GM18526 (cell line): ENCODE data around the gene RNF152.

Experiments
- POLR2A ChIP-seq: IDR thresholded peaks from 3 replicates; pipeline ENCODE4 v1.6.1; 2011; ENCODE audit not compliant: insufficient read length; ENCODE audit errors: extremely low read depth

RNF152 gene

DNA sequence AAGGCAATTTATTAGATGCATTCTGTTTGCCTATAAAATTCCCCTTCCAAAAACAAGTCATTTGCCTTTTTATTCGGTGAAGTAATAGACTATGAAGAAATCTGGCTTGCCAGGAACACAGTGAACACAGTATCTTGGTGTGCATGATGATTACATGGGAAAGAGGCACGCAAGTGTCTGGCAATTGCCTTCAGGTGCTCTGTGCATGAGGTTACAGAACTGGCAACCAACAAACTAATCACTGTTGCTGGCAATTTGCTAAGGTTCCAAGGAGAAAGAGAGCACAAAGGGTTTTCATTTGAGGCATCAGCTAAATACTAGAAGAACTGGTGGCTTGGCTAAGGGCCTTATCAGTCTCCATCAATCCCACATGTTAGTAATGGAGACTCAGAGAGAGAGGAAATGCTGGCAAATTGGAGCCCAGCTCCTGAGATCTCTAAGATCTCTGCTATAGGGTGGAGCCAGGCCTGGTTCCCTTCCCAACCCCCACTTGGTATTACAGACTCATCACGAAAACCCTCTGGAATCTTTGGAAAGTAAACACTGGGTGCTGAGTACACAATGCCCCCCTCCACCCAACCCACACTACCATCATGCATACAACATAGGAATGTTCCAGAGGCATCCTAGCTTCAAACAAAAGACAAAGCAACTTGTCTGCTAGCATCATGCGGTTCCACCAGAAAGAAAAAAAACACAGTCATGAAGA, 10.4 kb downstream of the RNF152 start:
- no peak for TF ChIP-seq POLR2A

DNA sequence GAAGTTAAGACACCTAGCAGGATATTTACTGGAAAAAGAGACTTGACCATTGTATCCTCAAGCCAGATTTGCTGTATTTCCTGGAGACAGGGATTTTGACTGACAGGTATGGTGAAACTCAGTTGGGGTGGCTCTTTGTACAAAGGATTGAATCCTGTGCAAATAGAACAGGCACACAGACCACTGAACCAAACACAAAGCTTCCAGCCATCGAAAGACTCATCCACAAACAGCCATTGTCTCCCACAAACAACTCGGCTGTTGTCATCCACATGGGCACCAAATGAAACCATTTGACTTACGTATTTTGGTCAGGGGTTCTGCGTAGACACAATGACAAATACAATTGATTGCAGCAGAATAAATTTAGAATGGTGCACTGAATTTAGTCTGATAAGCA, 15.9 kb downstream of the RNF152 start:
- TF ChIP-seq POLR2A = no peak

DNA sequence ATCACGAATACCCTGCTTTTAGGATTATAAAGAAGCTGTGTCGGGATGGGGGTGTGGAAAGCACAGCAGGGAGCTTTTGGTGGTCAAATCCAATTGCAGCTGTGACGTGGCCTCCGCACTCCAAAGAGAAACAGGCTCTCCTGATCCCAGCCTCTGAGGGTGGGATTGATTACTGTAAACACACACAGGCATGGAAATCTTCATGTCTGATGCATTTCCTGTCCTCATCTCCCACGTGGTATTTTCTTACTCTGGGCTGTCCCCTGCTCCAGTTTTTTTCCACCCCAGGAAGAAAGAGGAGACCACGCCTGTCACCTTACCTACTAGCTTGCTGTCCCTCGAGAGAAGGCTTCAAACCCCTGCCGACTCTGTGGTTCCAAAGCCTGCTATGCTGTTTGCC, 22.7 kb downstream of the RNF152 start:
- no peak for TF ChIP-seq POLR2A

DNA sequence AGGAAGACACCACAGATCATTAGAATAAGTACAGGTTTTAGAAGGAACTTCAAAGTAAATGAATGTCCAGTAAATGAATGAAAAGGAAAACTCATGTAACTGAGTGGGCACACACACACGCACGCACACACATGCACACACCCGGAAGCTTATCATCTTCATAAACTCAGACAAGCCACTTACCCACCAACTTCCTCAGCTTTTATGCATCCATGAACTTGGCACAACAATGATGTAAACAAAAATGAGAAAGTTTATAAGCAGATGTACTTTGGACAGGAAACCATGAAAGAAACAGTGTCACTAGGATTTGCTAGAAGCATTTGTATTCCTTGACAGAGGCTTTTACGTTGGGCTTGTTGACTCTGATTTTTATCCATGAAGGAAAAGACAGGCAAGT, 23.2 kb downstream of the RNF152 start:
- TF ChIP-seq POLR2A = no peak

DNA sequence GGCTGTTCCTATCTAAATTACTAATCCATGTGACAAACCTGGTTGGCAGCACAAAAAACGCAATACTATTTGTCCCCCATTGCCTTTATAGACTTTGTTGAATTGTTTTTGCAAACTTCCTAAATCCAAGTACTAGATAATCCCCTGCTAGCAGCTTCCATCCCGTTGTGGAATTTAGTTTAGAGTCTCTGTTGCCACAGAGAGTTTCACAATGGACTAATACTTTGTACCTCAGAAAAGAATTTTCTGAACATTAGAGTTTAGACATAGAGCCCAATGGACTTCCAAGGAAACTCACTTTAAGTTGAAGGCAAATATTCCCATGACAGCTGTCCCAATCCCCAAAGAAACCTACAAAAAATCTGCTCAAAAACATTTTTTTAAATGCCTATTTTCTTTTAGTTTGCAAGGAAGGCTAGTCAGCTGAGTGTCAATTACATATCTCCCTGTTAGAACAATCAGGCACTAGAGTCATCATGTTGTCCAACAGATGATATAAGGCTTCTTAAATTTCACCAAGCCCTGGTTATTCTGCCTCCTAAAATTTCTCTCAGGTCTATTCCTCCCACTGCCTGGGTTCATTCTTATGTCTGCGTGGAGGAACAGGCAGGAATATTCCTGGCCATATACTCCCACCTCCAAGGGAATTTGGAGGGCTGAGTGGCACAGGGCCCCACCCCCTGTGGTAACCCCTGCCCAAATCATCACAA, 27.2 kb downstream of the RNF152 start:
- no peak for TF ChIP-seq POLR2A

DNA sequence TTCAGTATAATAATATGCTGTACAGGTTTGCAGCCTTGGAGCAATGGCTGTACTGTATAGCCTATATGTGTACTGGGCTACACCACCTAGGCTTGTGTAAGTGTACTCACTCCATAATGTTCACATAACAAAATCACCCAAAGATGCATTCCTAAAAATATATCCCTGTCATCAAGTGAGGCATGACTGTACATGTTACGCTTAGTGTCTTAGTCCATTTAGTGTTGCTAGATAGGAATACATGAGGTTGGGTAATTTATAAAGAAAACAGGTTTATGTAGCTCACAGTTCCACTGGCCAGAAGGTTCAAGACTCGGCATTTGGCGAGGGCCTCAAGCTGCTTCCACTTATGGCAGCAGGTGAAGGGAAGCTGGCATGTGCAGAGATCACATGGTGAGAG, 31.4 kb downstream of the RNF152 start:
- TF ChIP-seq POLR2A = no peak

DNA sequence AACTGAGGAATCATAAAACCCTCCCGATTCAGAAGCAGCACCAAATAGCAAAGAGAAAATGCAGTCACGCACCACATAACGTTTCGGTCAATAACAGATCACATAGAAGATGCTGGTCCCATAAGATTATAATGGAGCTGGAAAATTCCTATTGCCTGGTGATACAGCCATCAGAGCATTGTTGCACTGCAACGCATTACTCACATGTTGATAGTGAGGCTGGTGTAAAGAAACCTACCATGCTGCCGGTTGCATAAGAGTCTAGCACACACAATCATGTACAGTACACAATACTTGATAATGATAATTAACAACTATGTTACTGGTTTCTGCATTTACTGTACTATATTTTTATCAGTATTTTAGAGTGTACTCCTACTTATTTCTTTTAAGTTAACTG, 32.5 kb downstream of the RNF152 start:
- no peak for TF ChIP-seq POLR2A

DNA sequence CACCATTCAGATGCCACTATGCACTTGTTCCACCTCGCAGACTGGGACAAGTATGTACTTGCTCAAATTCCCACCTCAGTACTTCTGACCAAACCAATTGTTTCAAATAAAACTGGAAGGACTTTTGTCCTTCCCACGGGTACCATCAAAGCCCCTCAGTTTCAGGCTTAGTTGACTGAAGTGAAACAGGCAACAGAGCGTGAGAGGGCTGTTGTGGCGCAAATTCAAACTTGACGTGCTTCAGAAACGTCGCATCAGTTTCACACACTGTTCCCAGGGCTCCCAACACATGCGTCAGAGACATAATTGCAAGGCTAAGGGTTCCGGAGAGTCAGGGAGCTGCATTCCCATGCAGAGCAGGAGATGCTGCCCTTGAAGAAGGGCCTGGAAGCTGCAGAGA, 33.7 kb downstream of the RNF152 start:
- no peak for TF ChIP-seq POLR2A

DNA sequence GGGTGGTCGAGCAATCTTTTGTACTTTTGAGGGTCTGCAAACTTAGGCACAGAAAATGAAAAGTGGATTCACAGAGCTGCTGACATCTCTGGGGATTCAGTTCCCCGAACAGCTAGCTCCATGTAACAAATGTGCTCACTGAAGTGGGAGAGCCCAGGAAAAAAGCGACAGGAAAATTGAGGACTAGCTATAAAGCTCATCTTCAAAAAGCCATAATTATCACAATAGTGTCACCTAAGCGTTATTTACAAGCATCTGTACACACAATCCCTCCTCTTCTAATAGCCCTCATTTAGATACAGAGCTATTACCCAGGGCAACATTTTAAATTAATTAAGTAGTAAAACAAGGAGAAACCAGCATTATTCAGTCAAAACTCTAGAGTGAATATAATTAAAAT, 36.1 kb downstream of the RNF152 start:
- TF ChIP-seq POLR2A = no peak

DNA sequence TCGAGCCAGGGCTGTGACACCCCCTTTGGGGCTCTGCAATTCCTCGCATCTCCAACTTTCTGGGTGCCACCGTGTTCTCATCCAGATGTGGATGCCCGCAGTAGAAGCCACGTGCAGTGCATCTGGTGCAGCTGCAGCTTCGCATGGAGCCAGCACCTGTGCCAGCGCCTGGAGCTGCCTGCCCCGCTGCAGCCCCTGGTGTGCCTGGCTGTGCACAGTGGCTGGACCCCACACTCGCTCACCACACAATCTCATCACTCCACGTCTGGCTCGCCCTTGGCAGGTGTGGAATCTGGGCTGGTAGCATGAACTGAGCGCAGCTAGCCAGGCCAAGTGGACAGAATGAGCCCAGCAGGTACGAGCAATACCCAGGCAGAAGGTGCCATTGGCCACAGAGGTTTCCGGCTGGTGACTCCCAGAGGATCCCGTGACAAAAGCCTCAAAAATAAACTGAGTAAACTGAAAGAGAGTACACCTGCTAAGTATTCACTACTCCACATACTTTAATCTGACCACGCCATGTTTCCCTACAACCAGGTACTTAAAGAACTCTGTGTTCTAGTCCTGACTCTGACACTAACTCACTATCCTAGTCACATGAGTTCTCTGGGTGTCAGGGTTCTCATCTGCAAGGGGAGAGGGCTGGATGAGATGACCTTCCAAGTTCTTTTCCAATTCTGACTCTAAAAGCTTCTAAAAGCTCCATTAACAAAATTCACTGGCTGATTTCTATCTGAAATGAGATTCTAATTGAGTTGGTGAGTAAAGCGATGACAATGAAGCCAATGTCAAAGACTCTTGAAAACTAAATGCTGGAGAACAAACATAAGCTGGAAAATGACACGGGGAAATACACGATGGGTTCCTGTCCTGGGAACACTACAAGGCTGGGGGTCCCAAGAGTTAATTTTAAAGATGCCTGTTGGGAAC, 37.1 kb downstream of the RNF152 start:
- TF ChIP-seq POLR2A = no peak

DNA sequence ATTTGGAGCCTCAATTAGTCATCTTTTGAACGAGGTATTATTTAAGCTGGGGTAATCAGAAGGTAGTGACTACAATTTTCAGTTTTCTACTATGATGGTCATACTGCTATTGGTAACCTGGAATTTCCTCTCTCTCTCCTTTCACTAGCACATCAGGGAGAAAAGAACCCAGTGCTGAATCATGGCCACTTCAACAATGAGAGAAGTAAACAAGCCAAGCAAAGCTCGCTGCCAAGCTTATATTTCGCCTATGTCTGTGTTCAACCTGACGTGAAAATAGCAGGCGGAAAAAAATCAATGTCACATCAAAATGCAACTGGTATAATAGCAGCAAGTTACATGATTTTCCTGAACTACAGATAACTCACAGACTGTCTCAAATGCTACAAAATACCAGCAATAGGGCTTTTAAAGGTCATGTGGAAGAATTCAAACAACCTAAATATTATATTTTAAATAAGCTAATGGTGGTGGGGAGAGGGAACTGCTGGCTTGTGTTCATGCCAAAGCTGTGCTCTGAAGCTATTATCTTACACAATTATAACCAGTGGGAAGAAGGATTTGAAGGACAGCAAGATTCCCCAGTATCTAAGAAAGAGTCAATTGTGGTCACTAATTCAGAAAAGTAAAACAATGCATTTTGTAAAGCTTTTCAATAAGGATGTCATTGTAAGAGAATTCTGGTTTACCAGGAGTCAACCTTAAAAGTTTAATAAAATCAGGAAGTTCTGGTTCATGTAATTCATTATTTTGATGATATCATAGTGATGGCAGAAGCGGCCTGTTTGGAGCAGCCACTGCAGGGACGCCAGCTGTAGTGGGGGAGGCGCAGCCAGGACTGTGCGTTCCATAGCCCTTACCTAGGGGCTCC, 38.0 kb downstream of the RNF152 start:
- no peak for TF ChIP-seq POLR2A

DNA sequence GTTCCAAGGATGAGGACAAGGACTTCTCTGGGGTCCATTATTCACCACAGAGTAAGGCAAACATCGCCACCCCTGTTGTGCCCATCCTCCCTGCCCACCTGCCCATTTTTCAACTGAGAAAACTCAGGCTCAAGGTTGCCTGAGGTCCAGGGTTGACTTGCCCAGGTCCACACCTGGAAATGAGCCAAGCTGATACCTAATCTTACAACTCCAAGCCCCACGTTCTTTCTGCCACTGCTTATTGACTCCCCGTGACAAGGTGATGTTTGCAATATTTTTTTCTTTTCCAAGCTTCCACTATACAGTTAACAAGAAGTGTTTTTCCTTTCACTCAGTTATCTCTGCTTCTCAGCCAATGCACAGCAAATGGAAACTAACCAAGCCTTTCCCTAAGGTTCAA, 39.0 kb downstream of the RNF152 start:
- TF ChIP-seq POLR2A = no peak

DNA sequence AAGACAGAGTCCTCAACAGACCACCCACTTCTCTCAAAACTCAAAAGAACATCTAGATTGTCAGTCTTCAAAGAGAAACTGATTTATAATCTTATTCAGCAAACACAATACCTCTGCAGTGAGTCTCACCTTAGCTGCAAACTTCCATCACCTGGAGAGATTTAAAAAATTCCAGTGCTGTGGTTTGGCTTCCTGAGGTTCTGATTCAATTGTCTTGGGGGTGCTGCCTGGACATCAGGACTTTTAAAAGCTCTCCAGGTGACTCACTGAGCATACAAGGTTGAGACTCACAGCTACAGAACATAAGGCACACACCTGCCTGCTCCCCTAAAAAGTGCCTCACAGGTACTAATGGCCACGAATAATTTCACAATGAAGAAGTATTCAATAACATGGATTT, 40.3 kb downstream of the RNF152 start:
- no peak for TF ChIP-seq POLR2A

DNA sequence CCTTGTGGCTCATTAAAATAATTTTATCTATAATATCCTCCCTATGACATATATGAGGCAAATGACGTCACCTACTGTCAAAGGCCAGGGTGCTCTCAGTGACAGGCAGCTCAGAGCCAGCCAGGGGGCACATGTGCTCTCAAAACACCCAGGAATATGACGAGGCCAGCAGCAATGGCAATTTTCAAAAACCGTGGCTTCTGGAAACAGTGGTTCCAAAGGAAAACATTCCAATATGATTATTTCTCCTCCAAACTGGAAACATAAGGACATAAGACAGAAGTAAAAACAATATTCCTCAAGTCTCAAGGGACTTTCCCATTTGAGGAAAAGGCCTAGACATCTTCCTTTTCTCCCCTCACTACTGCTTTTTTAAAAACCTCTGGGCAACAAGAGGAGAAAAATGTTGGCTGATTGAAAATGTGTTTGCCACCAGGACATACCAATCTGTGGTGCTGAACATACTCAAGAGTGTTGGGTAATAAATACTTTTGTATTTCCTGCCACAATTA, 40.8 kb downstream of the RNF152 start:
- no peak for TF ChIP-seq POLR2A

DNA sequence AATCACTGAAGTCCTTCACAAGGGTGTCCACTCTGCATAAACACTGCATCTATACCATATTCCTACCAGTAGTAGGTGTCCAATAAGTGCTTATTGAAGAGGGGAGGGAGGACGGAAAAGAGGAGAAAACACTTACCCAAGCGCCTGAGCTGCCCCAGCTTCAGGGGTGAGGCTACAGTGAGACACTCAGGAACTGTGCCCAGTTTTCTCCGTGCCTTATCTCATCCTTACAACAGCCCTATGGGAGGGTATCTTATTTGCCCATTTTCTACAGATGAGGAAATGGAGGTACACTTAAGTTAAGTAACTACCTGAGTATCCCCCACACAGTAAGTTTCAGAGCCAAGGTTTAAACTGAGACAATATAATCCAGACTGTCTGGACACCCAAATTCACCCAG, 41.5 kb downstream of the RNF152 start:
- no peak for TF ChIP-seq POLR2A
